ENCODE data around the gene SERF2.

The SERF2 gene

DNA sequence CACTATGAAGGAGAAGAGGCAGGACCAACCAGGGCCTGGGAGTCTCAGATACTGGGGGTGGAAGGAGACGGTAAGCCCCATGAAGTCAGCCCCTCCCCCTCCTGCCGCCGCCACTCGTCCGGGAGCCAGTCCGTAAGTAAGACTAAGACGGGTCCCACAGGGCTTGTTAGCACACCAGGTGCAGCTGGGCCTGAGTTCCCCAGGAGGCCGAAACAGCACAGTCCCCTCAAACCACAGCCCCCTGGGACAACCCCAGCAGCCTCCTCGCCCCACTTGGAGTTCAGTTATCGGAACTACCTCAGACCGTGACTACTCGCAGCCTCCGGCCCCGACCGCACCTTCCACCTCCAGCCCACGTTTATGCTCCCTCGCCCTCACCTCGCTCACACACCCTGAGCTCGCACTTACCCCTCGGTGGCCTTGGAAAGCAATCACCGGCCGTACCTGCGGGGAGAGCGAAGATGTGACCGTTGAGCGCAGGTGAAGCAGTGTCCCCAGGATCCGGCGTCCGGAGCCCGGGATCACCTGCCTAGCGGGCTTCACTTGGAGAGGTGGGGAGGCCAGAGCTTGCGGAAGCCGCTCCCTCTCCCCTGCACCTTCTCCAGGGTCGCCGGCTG lies 15.9 kb upstream of the SERF2 start:
- TF ChIP-seq CTCF (IDR thresholded peaks at IDR 0.05; ENCODE audit: control insufficient read depth, extremely low read depth, insufficient read depth) = no peak
- no peak for DNase-seq (ENCODE audit: low read depth)

GRCh38 chr15:43776718-43777266 lies 15.3 kb upstream of the SERF2 start, which contains the start of gene ELL3:
Gene ELL3, minus strand, starts transcription at chr15:43776966. Its CDS starts 65 bp downstream, at chr15:43776901.
- DNase-seq (ENCODE audit: low read depth) = peak; percentile 52
- no peak for TF ChIP-seq CTCF (IDR thresholded peaks at IDR 0.05; ENCODE audit: control insufficient read depth, extremely low read depth, insufficient read depth)
- peak within 1 kb of the TSS; percentile 98 for H3K4me3 ChIP-seq (ENCODE audit: low read depth, low read length)

More for the DNA sequence above, 15.9 kb upstream of the SERF2 start:
- H3K4me3 ChIP-seq (ENCODE audit: low read depth, low read length) = peak overlapping the region; percentile 98

GRCh38 chr15:43777267-43777914 lies 14.7 kb upstream of the SERF2 start:
- DNase-seq (ENCODE audit: low read depth) = peak; percentile 52
- peak; percentile 81 for TF ChIP-seq CTCF (IDR thresholded peaks at IDR 0.05; ENCODE audit: control insufficient read depth, extremely low read depth, insufficient read depth)
- peak overlapping the region; percentile 98 for H3K4me3 ChIP-seq (ENCODE audit: low read depth, low read length)

DNA sequence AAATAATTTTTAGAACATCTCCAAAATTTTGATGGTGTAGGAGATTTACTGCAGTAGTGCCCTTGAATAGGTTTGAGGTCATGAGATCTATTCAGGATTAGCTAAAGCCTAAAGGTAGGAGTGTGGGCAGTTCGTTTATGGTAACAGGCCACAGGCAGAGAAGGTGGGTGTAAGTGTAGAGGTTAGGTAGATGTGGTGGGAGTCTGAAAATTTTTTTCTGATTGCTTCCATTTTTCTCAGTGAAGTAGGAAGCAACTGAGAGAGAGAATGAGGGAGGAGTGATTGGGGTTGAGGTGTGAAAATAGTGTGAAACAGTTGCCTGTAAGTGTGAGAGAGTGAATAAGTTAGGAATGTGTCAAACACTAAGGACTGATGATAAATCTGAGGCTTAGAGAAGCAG lies 13.1 kb upstream of the SERF2 start:
- H3K4me3 ChIP-seq (ENCODE audit: low read depth, low read length) = no peak overlapping the region
- no peak for DNase-seq (ENCODE audit: low read depth)
- TF ChIP-seq CTCF (IDR thresholded peaks at IDR 0.05; ENCODE audit: control insufficient read depth, extremely low read depth, insufficient read depth) = no peak

DNA sequence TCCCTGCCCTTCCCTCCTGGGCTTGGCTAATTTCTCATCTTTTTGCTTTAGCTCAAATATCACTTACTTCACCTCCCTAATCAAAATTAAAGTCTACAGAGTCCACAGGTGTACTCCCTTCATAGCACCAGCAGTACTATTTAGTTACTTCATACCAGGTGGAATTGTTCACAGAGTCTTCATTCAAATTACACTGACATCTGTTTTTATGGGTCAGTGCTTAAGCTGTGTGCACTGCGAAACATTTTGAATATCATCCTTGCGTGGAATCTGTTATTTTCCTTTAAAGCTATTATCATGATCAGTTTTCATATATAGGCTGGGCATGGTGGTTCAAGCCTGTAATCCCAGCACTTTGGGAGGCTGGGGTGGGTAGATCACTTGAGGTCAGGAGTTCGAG lies 2.7 kb upstream of the SERF2 start:
- no peak overlapping the region for H3K4me3 ChIP-seq (ENCODE audit: low read depth, low read length)
- no peak for TF ChIP-seq CTCF (IDR thresholded peaks at IDR 0.05; ENCODE audit: control insufficient read depth, extremely low read depth, insufficient read depth)
- DNase-seq (ENCODE audit: low read depth) = no peak

GRCh38 chr15:43792761-43793476 lies 799 bp downstream of the SERF2 start:
- no peak for TF ChIP-seq CTCF (IDR thresholded peaks at IDR 0.05; ENCODE audit: control insufficient read depth, extremely low read depth, insufficient read depth)
- H3K4me3 ChIP-seq (ENCODE audit: low read depth, low read length) = peak overlapping the region; percentile 91
- no peak for DNase-seq (ENCODE audit: low read depth)

Measured in LNCaP clone FGC (cell line).